ENCODE results near the gene C8A.

The C8A gene

GRCh38 chr1:56837244-56837939, 17.2 kb upstream of the C8A start:
- no peak for DNase-seq (ENCODE audit: low spot score)

GRCh38 chr1:56838759-56839158, 15.8 kb upstream of the C8A start:
- no peak for DNase-seq (ENCODE audit: low spot score)

- no peak for DNase-seq (ENCODE audit: low spot score)
Measured at GRCh38 chr1:56843544-56843943, 11.1 kb upstream of the C8A start.

GRCh38 chr1:56844545-56845136, 10.0 kb upstream of the C8A start:
- DNase-seq (ENCODE audit: low spot score) = no peak

- DNase-seq (ENCODE audit: low spot score) = no peak
Measured at GRCh38 chr1:56845343-56845742, 9.3 kb upstream of the C8A start.

- no peak for DNase-seq (ENCODE audit: low spot score)
Measured at GRCh38 chr1:56849750-56850149, 4.8 kb upstream of the C8A start.

GRCh38 chr1:56850411-56850810, 4.2 kb upstream of the C8A start:
- DNase-seq (ENCODE audit: low spot score) = no peak

GRCh38 chr1:56850922-56851321, 3.7 kb upstream of the C8A start:
- no peak for DNase-seq (ENCODE audit: low spot score)

GRCh38 chr1:56852476-56852875, 2.1 kb upstream of the C8A start:
- no peak for DNase-seq (ENCODE audit: low spot score)

- DNase-seq (ENCODE audit: low spot score) = no peak
Measured at GRCh38 chr1:56855190-56855589, 593 bp downstream of the C8A start.

GRCh38 chr1:56856186-56856585, 1.6 kb downstream of the C8A start:
- no peak for DNase-seq (ENCODE audit: low spot score)

GRCh38 chr1:56859287-56859686, 4.7 kb downstream of the C8A start:
- DNase-seq (ENCODE audit: low spot score) = no peak

- DNase-seq (ENCODE audit: low spot score) = no peak
Measured at GRCh38 chr1:56863265-56863992, 8.8 kb downstream of the C8A start.

GRCh38 chr1:56864430-56864829, 9.8 kb downstream of the C8A start:
- no peak for DNase-seq (ENCODE audit: low spot score)

- no peak for DNase-seq (ENCODE audit: low spot score)
Measured at GRCh38 chr1:56866656-56867055, 12.1 kb downstream of the C8A start.

GRCh38 chr1:56867491-56867890, 12.9 kb downstream of the C8A start:
- no peak for DNase-seq (ENCODE audit: low spot score)

- no peak for DNase-seq (ENCODE audit: low spot score)
Measured at GRCh38 chr1:56868761-56869160, 14.2 kb downstream of the C8A start.

GRCh38 chr1:56872597-56872996, 18.0 kb downstream of the C8A start:
- DNase-seq (ENCODE audit: low spot score) = peak; percentile 28

GRCh38 chr1:56873213-56873612, 18.6 kb downstream of the C8A start:
- no peak for DNase-seq (ENCODE audit: low spot score)

GRCh38 chr1:56874689-56875088, 20.1 kb downstream of the C8A start:
- no peak for DNase-seq (ENCODE audit: low spot score)

- no peak for DNase-seq (ENCODE audit: low spot score)
Measured at GRCh38 chr1:56877973-56878372, 23.4 kb downstream of the C8A start.

- no peak for DNase-seq (ENCODE audit: low spot score)
Measured at GRCh38 chr1:56880774-56881173, 26.2 kb downstream of the C8A start.

GRCh38 chr1:56881417-56881816, 26.8 kb downstream of the C8A start:
- DNase-seq (ENCODE audit: low spot score) = no peak
